ENCODE results near the gene ZEB2.

The ZEB2 gene

DNA sequence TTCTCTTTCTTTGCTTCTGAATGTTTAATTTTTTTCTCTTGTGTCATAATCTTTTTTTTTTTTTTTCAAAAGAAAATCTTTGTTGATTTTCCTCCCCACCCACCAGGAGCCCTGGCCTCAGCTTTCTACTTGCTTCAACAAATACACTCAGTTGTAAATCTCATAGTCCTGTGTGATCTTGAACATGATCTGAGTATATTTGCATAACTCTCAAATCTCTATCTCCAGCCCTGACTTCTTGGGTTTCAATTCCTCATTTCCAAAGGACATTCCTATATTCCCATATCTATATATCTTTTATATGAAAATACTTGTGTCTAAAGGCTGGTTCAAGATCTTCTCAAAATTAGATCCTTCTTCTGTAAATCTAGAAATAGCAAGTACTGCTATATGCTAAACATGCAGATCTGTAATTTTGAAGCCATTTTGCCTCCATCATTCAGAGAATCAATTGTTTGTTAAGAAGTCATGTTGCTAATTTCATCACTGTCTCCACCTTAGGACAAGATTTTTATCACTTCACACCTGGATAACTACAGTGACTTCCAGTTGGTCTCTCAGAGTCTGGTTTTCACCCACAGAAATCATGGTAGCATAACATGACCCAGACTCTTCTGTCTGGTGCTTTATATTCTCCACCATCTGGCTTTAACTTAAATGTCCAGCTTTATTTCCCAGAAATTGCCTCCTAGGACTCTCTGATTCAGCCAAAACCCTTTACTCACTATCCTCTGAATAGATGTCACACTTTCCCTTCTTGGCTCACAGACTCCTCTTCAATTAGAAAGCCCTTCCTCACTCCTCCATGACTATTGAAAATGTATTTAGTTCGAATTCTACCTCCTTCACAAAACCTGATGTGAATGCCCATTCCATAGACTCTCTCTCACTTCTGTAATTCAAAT lies 98.1 kb downstream of the ZEB2 start:
- no peak for DNase-seq (ENCODE audit: low spot score)

DNA sequence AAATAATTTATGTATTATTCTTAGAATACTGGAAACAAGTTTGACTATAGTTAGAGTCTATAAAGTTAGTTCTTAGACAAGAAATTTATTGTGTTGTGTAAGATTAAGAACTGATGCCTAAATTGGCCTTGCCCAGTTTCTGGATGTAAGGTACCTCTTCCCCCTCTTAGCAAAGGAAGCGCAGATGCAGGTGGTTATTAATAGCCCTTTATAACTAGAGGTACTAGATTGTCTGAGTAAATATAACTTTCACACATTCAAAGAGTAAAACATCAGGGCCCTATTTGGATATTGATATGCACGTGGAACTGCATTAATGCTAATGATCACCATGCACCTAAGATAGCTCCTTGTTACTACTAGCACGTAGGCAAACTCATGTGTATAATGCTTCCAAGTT lies 100.7 kb downstream of the ZEB2 start:
- DNase-seq (ENCODE audit: low spot score): no peak

DNA sequence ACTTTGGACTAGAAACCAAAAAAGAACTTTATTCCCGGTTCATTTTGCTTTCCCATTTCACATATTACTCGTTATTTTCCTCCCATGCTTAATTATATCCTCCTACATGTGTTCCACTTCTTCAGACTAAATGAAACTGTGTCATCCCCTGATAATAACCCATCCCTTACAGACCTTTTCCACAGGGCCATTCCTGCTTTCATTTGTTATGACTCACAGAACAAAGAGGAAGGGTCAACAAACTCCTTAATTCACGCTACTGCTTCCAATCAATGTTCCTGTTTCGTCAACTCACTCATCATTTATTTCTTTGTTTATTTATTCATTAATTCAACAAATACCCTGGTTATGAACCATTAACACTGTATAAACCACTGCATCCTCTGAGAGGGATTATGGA lies 104.5 kb downstream of the ZEB2 start:
- no peak for DNase-seq (ENCODE audit: low spot score)

DNA sequence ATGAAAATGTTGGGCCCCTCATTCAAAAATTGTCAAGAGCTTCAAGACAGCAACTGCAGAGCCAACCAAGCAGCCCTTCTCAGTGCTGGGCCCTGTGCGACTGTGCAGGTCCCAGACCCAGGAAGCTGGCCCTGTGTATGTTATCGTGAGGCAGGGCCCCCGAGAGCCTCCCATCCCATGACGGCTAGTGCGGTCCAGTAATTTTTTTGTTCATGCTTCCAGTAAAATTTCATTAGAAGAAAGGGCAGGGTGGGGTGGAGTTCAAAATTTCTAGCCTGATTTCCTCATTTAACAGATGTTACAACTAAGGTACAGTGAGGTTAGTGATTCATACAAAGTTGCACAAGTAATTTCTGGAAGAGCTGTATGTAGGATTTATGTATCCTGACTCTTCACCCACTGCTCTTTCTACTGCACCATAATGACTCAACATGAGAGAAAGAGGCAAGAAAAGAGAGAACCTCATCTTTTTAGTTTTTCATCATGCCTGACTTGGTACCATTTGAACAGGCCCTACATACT lies 105.5 kb downstream of the ZEB2 start:
- DNase-seq (ENCODE audit: low spot score): no peak

DNA sequence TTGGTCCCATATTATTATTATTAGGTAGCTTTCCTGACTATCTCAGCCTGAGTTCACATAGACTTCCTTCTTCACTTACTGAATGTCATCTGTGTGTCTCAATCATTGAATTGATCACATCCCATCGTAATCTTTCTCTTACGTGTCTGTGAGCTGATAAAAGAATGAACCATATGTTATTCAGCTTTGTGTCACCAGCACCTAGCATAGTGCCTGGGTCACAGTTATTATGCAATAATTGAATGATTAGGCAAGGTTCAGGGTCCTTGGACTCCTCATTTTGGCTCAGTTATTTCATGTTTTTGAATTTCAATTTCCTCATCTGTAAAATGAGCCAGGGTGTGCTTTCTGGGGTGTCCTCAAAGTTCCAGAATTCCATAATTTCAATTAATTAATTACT lies 107.2 kb downstream of the ZEB2 start:
- no peak for DNase-seq (ENCODE audit: low spot score)

DNA sequence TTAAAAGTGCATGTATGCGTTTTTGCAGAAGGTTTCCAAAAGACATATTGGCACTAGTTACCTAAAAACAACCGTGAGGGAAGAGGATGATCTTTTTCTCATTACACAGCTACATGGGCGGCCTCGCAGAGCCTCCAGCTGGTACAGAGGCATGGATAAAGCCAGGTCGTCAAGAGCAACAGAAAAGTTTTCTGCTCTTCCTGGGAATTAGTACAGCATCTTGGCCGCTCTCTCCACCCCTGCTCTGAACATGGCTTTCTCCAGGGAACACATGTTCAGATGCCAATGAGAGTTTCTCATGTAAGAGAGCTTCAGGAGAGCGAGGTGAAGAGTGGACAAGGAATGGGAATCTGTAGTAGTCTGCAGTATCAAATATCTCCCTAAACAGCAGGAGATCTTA lies 108.4 kb downstream of the ZEB2 start:
- DNase-seq (ENCODE audit: low spot score): no peak

DNA sequence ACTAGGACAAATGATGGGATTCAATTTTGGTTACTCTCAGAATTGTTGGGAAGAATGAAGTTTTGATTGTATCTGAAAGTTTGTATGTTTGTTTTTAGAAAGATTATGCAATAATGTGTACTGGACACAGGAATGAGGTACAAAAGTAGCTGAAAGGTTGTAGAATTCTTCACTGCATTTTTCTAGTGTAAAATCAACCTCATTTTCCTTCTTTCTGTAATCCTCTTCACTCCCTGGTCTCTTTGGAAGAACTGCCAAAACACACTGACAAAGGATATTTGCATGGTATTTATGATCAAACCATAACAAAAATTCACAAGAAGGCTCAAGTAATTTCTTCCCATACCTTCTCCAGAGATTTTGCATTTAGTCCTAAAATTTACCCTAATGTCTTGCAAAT lies 110.7 kb downstream of the ZEB2 start:
- no peak for DNase-seq (ENCODE audit: low spot score)

DNA sequence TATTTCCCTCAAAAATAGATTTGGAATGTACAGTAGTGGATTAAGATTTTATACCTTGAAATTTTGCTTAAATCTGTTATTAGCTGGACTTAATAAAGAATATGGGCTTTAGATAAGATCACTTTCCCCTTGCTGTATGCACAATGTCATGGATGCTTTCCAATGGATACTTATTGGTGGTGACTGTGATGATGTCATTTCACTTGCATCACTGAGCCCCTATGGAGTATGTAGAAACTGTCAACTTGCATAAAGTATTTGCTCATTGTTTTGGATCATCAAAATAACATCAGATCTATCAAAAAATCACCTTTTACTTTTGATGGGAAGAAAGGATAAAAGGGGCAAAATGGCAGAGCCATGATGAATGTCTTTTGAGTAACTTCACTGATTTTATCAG lies 112.7 kb downstream of the ZEB2 start:
- no peak for DNase-seq (ENCODE audit: low spot score)

DNA sequence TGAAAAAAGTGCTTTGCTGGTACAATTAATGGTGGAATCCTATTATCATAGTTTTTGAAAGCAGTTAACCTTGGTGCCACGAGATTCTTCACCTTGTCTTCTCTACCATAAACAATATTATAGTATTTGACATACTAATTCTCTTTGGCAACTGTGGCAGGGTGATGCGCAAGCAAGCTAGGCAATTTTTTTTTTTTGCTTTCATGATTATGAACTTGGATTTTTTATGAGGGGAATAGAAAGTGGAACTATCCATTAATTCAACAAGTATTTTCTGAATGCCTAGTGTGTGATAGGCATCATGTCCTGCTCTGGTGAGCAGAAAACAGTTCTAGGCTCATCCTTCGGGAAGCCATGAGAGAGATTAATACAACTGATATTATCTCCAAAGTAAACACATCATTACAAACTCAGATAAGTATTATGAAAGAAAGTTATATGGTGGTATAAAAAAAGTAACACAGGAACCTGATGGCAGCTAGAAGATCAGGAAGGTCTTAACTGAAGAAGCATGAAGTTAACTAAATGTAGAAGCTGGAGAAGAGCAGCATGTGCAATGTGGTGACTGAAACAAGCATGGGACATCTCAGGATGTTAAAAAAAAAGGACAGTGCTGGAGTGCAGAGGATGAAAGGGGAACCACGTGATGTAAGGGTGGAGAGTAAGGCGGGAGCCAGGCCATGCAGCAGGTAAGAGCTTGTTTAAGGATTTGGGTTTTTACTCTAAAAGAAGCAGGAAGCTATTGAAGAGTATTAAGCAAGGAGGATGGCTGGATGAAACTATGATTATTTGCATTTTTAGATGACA lies 113.7 kb downstream of the ZEB2 start:
- no peak for DNase-seq (ENCODE audit: low spot score)

DNA sequence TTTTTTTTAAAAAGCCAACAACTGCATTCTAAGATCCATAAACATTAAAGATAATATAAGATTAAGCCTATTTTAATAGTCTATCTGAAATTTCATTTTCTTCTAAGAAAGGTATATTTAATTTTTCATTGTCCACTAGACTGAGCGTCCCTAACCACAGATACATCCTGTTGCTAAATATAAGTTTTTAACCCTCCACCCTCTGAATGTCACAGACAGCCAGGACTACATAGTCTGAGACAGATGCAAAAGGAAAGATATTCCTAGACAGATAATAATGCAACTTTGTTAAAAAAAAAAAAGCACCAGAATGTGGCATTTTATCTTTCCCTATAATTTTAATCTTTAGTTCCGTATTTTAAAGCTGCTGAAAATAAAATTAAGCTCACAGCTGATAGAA lies 114.6 kb downstream of the ZEB2 start:
- DNase-seq (ENCODE audit: low spot score): no peak

DNA sequence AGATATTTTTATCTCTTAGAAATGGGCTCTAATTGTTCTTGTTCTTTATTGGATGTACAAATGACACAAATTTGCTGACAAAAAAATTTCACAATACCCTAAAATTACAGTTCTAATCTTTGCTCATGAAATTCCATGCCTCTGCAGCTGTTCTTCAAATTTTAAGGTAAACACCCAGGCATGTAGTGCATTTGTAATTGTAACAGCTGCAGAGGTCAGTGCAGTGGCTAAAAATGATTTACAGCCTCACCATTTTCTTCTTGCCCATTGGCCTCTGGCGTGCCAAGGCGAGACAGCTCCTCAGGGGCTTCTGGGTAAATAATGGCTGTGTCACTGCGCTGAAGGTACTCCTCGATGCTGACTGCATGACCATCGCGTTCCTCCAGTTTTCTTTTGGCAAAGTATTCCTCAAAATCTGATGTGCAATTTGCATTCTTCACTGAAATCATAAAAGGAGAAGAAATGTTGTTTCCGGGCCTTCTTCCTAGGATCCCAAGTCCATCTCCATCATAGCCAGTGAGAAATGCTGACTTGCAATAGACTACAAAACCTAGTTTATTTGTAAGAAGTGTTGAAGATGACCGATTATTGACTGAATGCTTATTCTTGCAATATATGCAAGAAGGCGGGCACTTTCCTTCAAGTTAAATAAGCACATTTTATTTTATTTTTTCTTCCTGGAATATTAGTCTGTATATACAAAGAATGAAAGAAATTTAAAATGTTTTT lies 115.2 kb downstream of the ZEB2 start:
- DNase-seq (ENCODE audit: low spot score): no peak

DNA sequence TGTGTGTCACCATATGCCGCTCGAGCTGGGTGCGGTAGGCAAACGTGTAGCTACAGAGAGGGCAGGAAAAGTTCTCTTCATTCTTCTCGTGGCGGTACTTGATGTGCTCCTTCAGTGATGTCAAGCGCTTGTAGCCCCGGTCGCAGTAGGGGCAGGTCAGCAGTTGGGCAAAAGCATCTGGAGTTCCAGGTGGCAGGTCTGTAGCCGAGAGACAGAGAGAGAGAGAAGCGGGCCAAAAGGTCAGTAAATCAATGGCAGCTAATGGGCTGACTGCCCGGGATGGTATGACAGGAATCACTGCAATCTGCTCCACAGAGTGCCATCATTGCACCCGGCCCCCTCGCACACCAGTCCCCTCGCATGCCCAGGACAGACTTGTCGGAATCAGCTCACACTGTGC lies 116.0 kb downstream of the ZEB2 start:
- DNase-seq (ENCODE audit: low spot score): no peak

DNA sequence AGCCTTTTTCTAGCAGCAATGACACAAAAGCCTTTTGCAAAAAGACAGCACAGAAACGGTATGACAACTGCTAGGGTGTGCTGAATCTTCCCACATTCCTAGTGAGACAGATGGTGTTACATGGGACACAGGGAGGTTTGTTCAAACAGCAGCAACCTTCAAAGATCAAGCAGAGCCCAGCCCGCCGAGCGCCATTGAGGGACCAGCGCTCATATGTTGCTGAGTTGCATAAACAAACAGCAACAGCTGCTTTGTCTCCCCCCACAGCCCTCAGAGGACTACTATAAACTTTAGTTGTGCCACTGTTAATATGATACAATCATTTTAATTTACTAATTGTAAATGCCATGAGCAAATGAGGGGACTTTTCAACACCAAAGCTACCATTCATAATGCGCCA lies 117.7 kb downstream of the ZEB2 start:
- no peak for DNase-seq (ENCODE audit: low spot score)

DNA sequence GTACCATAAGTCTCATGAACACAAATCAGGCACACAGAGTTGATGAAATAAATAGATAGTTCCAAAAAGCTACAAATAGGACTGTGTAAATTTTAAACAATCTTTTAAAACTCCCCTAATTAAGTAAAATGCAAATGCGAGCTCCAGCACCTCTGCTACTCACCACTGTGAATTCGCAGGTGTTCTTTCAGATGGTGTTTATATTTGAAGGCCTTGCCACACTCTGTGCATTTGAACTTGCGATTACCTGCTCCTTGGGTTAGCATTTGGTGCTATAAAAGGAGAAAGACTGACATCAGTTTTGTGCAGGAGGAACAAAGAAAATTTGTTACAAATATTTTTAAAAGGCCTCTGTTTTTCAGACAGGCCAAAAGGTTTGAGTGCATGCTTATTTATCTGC lies 118.9 kb downstream of the ZEB2 start:
- DNase-seq (ENCODE audit: low spot score): no peak

DNA sequence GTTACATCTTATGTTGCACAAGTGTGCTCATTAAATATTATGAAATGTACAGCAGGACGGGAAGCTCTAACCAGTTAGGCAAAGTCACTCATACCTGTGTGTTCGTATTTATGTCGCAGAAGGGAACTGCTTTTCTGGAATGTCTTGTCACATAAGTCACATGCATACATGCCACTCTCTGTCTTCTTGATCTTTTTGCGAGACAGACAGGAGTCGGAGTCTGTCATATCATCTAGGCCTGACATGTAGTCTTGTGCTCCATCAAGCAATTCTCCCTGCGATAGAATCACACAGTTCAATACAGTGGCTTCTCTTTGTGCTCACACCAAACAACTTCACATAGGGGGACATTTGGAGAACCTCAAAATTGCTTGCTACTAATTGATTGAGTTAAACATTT lies 123.6 kb downstream of the ZEB2 start:
- no peak for DNase-seq (ENCODE audit: low spot score)

DNA sequence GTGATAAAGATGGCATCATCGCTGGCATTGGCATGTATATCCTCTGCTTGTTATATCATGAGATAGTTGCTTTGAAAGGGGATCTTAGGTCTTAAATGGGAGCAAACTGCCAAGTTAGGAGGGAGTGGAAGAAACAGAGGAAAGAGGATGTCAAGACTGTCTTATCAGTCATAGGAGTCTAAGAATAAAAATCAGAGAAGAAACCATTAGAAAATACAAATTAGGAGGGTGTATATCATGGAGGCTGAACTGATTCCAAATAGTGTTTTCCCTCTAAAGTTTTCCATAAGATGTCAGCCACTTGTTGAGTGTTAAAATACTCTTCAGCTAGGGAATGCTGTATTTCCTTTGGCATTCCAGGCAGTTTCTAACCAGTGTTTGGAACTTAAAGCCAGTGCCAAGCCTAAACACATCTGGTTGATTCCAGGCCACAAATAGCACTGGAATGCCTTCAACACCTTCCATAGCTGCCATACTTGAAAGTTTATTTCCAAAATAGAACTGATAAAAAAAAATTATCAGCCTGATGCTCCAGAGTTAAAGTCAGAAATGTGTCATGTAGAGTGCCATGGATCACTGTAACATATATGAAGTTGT lies 129.4 kb downstream of the ZEB2 start:
- DNase-seq (ENCODE audit: low spot score): no peak

DNA sequence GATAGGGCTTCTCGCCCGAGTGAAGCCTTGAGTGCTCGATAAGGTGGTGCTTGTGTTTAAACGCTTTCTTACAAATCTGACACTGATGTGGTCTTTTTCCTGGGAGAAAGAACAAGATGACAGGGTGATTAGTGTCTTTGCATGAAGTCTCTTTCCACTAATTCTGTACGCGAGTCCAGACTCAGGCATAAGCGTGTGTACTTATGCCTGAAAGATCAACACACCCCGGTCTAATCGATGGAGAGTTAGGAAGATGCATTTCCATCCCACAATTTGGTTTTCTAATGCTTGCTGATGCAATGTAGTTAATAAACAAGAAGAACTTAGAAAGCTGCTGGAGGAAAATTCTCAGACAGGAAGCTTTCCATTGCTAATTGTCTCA lies 130.0 kb downstream of the ZEB2 start:
- no peak for DNase-seq (ENCODE audit: low spot score)

DNA sequence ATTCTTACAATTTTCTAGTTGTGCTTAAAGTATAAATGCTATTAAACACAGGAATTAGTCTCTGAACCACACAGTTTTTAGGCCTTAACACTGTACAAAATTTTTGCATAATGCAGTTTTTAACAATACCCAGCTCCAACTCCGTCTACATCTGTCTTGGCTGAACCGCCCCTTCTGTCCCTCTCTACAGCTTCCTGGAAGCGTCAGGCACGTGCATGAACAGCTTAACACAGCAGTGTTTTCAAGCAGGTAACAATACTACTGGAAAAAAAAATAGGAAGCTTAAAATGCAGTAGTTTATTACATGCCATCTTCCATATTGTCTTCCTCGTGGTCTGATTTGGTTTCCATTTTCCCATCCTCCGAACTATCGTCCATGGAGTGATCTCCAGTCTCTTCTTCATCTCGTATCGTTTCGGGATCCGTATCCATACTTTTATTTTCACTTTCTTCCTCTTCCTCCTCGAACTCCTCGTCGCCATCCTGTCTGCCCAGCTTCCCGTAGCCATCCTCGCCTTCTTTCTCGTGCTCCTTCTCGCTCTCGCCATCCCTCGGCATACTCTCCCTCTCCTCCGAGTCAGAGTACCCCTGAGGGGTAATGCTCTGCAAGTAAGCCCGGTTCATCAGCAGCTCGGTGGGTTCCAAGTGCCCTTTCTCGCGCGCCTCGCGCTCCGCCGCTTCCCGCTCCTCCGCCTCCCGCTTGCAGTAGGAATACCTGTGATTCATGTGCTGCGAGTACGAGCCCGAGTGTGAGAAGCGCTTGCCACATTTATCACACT lies 130.6 kb downstream of the ZEB2 start:
- DNase-seq (ENCODE audit: low spot score): no peak

DNA sequence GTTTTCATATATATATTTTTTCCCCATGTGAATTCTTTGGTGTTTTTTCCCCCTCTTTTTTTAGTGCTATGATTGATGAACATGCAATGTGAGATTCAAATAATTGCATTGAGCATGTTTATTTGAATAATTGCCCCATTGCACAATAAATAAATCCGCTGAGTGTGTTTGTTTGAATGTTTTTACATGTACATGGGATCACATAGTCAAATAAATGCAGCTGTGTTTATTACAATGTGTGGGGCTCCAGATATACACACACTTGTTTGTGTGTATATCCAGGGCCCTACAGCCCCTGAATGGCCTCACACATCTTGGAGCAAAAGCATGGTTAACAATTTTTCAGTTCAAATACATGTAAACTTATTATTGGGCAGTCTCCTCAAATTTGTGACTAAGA lies 134.5 kb downstream of the ZEB2 start:
- no peak for DNase-seq (ENCODE audit: low spot score)

DNA sequence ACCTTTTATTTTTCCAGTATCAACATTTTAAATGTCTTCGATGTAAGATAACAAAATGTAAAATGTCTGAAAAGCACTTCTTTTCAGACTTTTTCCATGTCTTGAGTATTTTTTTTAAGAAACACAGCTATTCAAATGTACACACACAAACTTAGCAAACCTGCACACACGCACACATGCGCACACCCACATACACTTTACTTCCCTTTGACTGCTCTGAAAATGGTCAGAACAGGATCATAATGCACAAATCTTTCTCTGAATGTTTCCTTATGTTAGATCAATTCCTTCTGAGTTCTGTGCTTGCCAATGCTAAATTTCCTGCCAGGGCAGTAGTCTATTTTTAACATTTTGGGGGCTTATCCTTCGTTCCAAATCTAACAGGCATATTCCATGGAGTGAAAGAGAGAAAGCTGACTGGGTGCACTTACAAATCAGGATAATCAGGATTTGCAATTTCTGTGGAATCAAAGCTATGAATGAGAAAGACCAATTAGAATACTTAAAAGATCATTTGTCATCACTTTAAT lies 136.3 kb downstream of the ZEB2 start:
- no peak for DNase-seq (ENCODE audit: low spot score)

DNA sequence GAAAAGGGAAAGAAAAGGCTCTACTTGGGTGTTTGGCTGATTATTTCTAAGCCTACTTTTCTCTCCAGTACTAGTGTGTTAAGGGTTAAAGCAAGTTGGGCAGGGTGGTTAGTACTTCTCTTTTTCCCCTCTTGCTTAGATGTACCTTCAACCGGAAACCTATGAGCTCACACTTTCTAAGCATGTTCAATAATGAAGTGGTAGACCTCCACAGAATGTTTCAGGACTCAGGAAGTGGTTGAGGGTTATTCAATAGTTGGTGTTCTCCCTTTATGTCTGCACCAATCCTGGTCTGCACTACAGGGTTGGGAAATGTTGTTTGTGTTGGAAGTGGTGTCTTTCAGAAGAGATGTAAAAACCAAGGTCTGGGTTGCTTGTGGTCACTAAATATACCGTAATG lies 137.1 kb downstream of the ZEB2 start:
- DNase-seq (ENCODE audit: low spot score): no peak

All from iPS-NIHi11 (cell line).